Natural killer cell (primary cell): ENCODE measurements around the gene JAZF1. TPM values are rescaled to one million over a fixed set of nuclear protein-coding genes. Genes with fewer than 3 reads are reported as not detected.
"Not testable (repeated sequence)": the region's sequence is repeated elsewhere in the genome, so short reads cannot be mapped to it uniquely, and the experiment has no call there.

Experiments used
- ATAC-seq, 3 donors: fragments of 150-1000 bp in 2 of 3; fragments of 200-7000 bp in 1 of 3; cut with Tn5 transposase; 1 replicate in 1 of 3; 2 replicates in 2 of 3; pipeline ENCODE4 v1.10.0; 2021; ENCODE audit warnings: mild to moderate bottlenecking in 2 of 3, moderate library complexity in 2 of 3
- DNase-seq, 2 donors: peaks; one replicate each; pipeline versions ENCODE4 v3.0.0 to v3.0.0-alpha.2; 2013 to 2021; ENCODE audit warnings: mixed read lengths in 1 of 2
- H3K27ac ChIP-seq: one replicate; pipeline ENCODE4 v1.5.1; 2013; ENCODE audit warnings: mild to moderate bottlenecking, low read length
- H3K27me3 ChIP-seq: one replicate; pipeline ENCODE4 v1.6.1; 2013; ENCODE audit warnings: low read length; ENCODE audit not compliant: control insufficient read depth, insufficient read depth
- H3K36me3 ChIP-seq: one replicate; pipeline ENCODE4 v1.6.1; 2013; ENCODE audit warnings: low read length; ENCODE audit not compliant: control insufficient read depth, insufficient read depth
- H3K4me1 ChIP-seq: one replicate; pipeline ENCODE4 v1.6.1; 2013; ENCODE audit warnings: low read length; ENCODE audit not compliant: control insufficient read depth, insufficient read depth
- H3K4me3 ChIP-seq: one replicate; pipeline ENCODE4 v1.5.1; 2013; ENCODE audit warnings: low read length
- H3K9me3 ChIP-seq: one replicate; pipeline ENCODE4 v1.6.1; 2013; ENCODE audit warnings: low read length; ENCODE audit not compliant: control insufficient read depth, insufficient read depth
- H3K27ac Mint-ChIP-seq, 2 donors: one replicate each; pipeline ENCODE4 v1.8.0; 2022; ENCODE audit warnings: mild to moderate bottlenecking in 2 of 2, mixed read lengths in 2 of 2, moderate library complexity in 1 of 2
- H3K27me3 Mint-ChIP-seq, 2 donors: one replicate each; pipeline ENCODE4 v1.8.0; 2022; ENCODE audit warnings: low read depth in 2 of 2, mixed read lengths in 2 of 2
- H3K36me3 Mint-ChIP-seq: one replicate; pipeline ENCODE4 v1.8.0; 2022; ENCODE audit warnings: mixed read lengths
- H3K4me1 Mint-ChIP-seq, 2 donors: one replicate each; pipeline ENCODE4 v1.8.0; 2022; ENCODE audit warnings: mixed read lengths in 2 of 2
- H3K4me3 Mint-ChIP-seq: one replicate; pipeline ENCODE4 v1.8.0; 2022; ENCODE audit warnings: mild to moderate bottlenecking, moderate library complexity, mixed read lengths
- H3K9me3 Mint-ChIP-seq, 2 donors: one replicate each; pipeline ENCODE4 v1.8.0; 2022; ENCODE audit warnings: mixed read lengths in 2 of 2
- CTCF ChIP-seq: fragments of 200-600 bp; IDR thresholded peaks from one replicate; pipeline ENCODE4 v1.8.0; 2022; ENCODE audit warnings: antibody characterized with exemption
- WGBS: methylation state at CpG from one replicate; pipeline ENCODE4 v1.1.7; 2013; ENCODE audit warnings: missing lambda C conversion rate; ENCODE audit not compliant: insufficient coverage; 5-methylcytosine and 5-hydroxymethylcytosine counted together
- intact Hi-C: fragments of 100-400 bp; cut with micrococcal nuclease; formaldehyde crosslinking; loops from one replicate; pipeline ENCODE4 v1.14.2; 2022
- total RNA-seq, 4 donors: library from RNA; stranded (reverse); fragments of 120-200 nt in 1 of 4; gene quantifications; one replicate each; pipeline versions ENCODE4 v1.2.3 to v1.2.4, GENCODE V29; 2013 to 2022

Gene JAZF1
- total RNA-seq, 3 donors from 2014 or later (not counting 1 experiment from before 2014, with no cell fraction given): 82.5 to 89.7 (median 87.6) TPM

GRCh38 chr7:27890205-27890849, 290.3 kb downstream of the JAZF1 start:
- ATAC-seq (peak; percentile 87 to 92 (median 89)), DNase-seq (no peak)
- Histone ChIP-seq H3K27me3 (no peaks in the 10 kb centered on the region), H3K36me3 (peaks cover 26% of the 10 kb centered on the region), H3K27ac (no peak overlapping the region), H3K9me3 (no peaks in the 10 kb centered on the region), H3K4me3 (no peak overlapping the region), H3K4me1 (peaks cover 3% of the 10 kb centered on the region)
- H3K27me3 Mint-ChIP-seq: no peaks in the 10 kb centered on the region
- peaks cover 19% of the 10 kb centered on the region for H3K36me3 Mint-ChIP-seq
- H3K4me1 Mint-ChIP-seq: peaks cover 30 to 66% of the 10 kb centered on the region in 2 donors
- H3K4me3 Mint-ChIP-seq: no peak overlapping the region
- H3K9me3 Mint-ChIP-seq: no peaks in the 10 kb centered on the region
- TF ChIP-seq CTCF: no peak
- intact Hi-C loops: loop anchor here (10.0 kb wide), 1 partner anchor 314 kb away; no protein-coding TSS in a partner anchor
- WGBS: 32% methylated on average over 1 of the region's 1 CpG
- peak overlapping the region; percentile 81 to 85 for H3K27ac Mint-ChIP-seq

- no peak overlapping the region for H3K4me3 ChIP-seq
- no peak overlapping the region for H3K4me3 Mint-ChIP-seq
- peaks cover 26% of the 10 kb centered on the region for H3K36me3 ChIP-seq
- no peak for TF ChIP-seq CTCF
- H3K27me3 Mint-ChIP-seq: no peaks in the 10 kb centered on the region
- 81% methylated on average over 3 of the region's 3 CpGs for WGBS
- DNase-seq (no peak), ATAC-seq (peak in 1 of 3 donors; percentile 16)
- H3K27ac ChIP-seq: no peak overlapping the region
- H3K27me3 ChIP-seq: no peaks in the 10 kb centered on the region
- H3K27ac Mint-ChIP-seq: peak overlapping the region; percentile 81 to 85
- H3K9me3 ChIP-seq: no peaks in the 10 kb centered on the region
- intact Hi-C loops: loop anchor here (10.0 kb wide), 1 partner anchor 315 kb away; no protein-coding TSS in a partner anchor
- peaks cover 29 to 68% of the 10 kb centered on the region in 2 donors for H3K4me1 Mint-ChIP-seq
- H3K9me3 Mint-ChIP-seq: no peaks in the 10 kb centered on the region
- H3K4me1 ChIP-seq: no peaks in the 10 kb centered on the region
- peaks cover 19% of the 10 kb centered on the region for H3K36me3 Mint-ChIP-seq
These were observed 290.8 kb downstream of the JAZF1 start for GRCh38 chr7:27889800-27890199.

- Mint-ChIP-seq H3K27ac (peak overlapping the region in 1 of 2 donors; percentile 43), H3K4me3 (no peak overlapping the region), H3K36me3 (peaks cover 11% of the 10 kb centered on the region), H3K4me1 (peaks cover 32 to 62% of the 10 kb centered on the region in 2 donors), H3K27me3 (no peaks in the 10 kb centered on the region), H3K9me3 (no peaks in the 10 kb centered on the region)
- TF ChIP-seq CTCF: no peak
- Histone ChIP-seq H3K27ac (no peak overlapping the region), H3K9me3 (no peaks in the 10 kb centered on the region), H3K36me3 (peaks cover 18% of the 10 kb centered on the region), H3K4me1 (no peaks in the 10 kb centered on the region), H3K27me3 (no peaks in the 10 kb centered on the region), H3K4me3 (no peak overlapping the region)
- WGBS: 98% methylated on average over 5 of the region's 5 CpGs
- DNase-seq (no peak), ATAC-seq (no peak)
- intact Hi-C loops: no loop called here
These were observed 291.9 kb downstream of the JAZF1 start for GRCh38 chr7:27888736-27889135.

- intact Hi-C loops, DNase-seq, H3K27me3 Mint-ChIP-seq, H3K4me3 Mint-ChIP-seq, H3K36me3 ChIP-seq, H3K9me3 ChIP-seq, H3K27me3 ChIP-seq, H3K4me3 ChIP-seq, H3K4me1 ChIP-seq, H3K27ac ChIP-seq, H3K36me3 Mint-ChIP-seq, H3K9me3 Mint-ChIP-seq, ATAC-seq: not testable (repeated sequence)
- WGBS: 100% methylated on average over 3 of the region's 3 CpGs
- Mint-ChIP-seq H3K27ac (peak overlapping the region in 1 of 2 donors; percentile 29), H3K4me1 (peaks cover 33 to 48% of the 10 kb centered on the region in 2 donors)
These were observed 293.9 kb downstream of the JAZF1 start for GRCh38 chr7:27886710-27887109.
